22Rv1 (cell line): ENCODE measurements around the gene SEZ6.

ENCODE experiments used
- ZFX ChIP-seq: fragments of 450-650 bp; IDR thresholded peaks from 2 replicates; pipeline ENCODE4 v1.6.1; 2017; ENCODE audit warnings: antibody characterized with exemption, borderline replicate concordance
- TF ChIP-seq, protein P1 (sequence below): fragments of 450-650 bp; IDR thresholded peaks from 2 replicates; pipeline ENCODE4 v1.5.1; 2017; ENCODE audit warnings: mild to moderate bottlenecking

DNA sequence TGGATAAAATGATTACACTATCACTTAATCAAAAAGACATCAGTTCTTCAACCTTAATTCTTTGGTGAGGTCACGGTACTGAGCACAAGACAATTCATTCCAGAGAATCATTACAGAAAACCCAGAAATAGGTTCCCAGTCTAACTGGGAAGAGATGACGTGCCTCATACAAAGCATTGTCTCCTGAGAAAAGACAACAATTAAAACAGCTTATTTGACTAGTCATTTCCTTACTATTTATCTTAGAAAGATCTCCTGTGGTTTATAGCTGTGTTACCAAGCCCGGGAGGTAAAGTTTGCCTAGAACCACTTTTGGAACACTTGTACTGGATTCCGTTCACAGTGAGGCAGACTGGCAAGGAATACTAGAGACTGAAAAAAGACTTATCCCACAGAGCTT lies 59.6 kb downstream of the SEZ6 start:
- TF ChIP-seq, protein P1, sequence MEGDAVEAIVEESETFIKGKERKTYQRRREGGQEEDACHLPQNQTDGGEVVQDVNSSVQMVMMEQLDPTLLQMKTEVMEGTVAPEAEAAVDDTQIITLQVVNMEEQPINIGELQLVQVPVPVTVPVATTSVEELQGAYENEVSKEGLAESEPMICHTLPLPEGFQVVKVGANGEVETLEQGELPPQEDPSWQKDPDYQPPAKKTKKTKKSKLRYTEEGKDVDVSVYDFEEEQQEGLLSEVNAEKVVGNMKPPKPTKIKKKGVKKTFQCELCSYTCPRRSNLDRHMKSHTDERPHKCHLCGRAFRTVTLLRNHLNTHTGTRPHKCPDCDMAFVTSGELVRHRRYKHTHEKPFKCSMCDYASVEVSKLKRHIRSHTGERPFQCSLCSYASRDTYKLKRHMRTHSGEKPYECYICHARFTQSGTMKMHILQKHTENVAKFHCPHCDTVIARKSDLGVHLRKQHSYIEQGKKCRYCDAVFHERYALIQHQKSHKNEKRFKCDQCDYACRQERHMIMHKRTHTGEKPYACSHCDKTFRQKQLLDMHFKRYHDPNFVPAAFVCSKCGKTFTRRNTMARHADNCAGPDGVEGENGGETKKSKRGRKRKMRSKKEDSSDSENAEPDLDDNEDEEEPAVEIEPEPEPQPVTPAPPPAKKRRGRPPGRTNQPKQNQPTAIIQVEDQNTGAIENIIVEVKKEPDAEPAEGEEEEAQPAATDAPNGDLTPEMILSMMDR, result no peak
- TF ChIP-seq ZFX, result no peak
